IPS-18c (cell line): ENCODE results near the gene BABAM2.

Source experiments
- H3K4me3 ChIP-seq: 2 replicates; pipeline ENCODE4 v1.7.0; 2013; ENCODE audit warnings: low read depth, mild to moderate bottlenecking, low read length, moderate library complexity; ENCODE audit not compliant: insufficient read depth
- H3K9me3 ChIP-seq: one replicate; pipeline ENCODE4 v1.6.1; 2013; ENCODE audit warnings: mild to moderate bottlenecking, low read length, moderate library complexity; ENCODE audit not compliant: control insufficient read depth, insufficient read depth

Gene BABAM2

GRCh38 chr2:28134857-28135256, 244.3 kb downstream of the BABAM2 start:
- Histone ChIP-seq H3K4me3 (no peak overlapping the region), H3K9me3 (no peaks in the 10 kb centered on the region)

GRCh38 chr2:28135324-28135723, 244.8 kb downstream of the BABAM2 start:
- Histone ChIP-seq H3K4me3 (no peak overlapping the region), H3K9me3 (no peaks in the 10 kb centered on the region)

DNA sequence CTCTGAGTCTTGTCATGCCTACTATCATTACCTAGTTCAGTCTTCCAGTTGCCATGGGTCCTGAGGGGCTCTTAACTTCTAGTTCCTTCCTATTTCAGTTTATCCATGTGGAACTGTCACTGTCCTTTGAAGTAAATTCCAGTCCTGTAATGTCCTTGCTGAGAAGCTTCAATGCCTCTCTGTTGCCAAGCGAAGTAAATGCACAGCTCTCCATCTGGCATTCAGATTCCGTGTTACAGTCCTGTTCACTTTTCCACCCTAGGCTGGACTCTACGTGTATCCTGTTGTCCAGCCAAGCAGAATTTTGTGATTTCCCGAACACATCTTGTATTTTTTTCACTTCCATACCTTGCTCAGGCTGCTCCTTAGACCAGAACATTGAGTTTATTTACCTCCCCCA, 245.3 kb downstream of the BABAM2 start:
- H3K4me3 ChIP-seq, result no peak overlapping the region
- H3K9me3 ChIP-seq, result no peaks in the 10 kb centered on the region

GRCh38 chr2:28136556-28136955, 246.0 kb downstream of the BABAM2 start:
- Histone ChIP-seq H3K4me3 (no peak overlapping the region), H3K9me3 (no peaks in the 10 kb centered on the region)

- no peak overlapping the region for H3K4me3 ChIP-seq
- H3K9me3 ChIP-seq, result no peaks in the 10 kb centered on the region
Observed at GRCh38 chr2:28137221-28137620, 246.7 kb downstream of the BABAM2 start.

GRCh38 chr2:28142386-28142785, 251.9 kb downstream of the BABAM2 start:
- Histone ChIP-seq H3K9me3 (no peaks in the 10 kb centered on the region), H3K4me3 (no peak overlapping the region)

DNA sequence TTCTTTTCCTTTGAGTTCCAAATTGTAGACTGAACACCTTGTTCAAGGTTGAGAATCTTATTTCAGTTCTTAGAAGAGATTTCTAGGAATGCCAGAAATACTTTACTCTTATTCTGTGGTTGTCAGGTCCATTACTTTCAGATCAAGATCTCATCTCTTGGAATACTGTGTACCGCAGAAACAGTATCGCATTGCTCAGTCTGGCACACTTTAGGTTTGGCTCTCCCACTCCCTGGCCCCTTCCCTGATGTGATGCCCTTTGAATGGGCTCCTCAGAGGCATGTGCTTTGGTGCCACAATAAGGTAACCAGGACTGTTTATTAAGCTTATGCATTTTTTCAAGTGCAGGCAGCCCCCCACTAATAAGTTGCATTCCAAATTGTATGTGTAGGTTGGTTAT, 257.5 kb downstream of the BABAM2 start:
- Histone ChIP-seq H3K9me3 (no peaks in the 10 kb centered on the region), H3K4me3 (no peak overlapping the region)

DNA sequence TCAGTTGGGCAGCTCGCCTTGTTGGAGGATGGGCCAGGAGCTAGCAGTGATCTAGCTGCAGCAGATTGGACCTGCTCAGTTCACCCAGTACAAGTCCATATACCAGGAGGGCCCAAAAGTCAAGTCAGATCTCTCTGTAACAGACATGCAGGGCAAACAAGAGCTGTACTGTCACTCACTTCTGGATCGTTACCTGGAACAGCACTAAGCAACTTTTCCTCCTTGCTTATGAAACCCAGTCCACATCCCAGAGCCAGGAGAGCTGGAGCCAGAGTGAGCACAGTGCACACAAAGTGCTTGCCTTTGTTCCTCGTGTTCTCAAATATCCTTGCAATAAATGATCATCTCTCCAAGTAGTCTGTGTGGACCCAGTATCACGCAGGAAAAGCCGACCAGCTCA, 258.0 kb downstream of the BABAM2 start:
- no peak overlapping the region for H3K4me3 ChIP-seq
- no peaks in the 10 kb centered on the region for H3K9me3 ChIP-seq

- no peaks in the 10 kb centered on the region for H3K9me3 ChIP-seq
Observed at GRCh38 chr2:28150236-28150915, 259.8 kb downstream of the BABAM2 start.

DNA sequence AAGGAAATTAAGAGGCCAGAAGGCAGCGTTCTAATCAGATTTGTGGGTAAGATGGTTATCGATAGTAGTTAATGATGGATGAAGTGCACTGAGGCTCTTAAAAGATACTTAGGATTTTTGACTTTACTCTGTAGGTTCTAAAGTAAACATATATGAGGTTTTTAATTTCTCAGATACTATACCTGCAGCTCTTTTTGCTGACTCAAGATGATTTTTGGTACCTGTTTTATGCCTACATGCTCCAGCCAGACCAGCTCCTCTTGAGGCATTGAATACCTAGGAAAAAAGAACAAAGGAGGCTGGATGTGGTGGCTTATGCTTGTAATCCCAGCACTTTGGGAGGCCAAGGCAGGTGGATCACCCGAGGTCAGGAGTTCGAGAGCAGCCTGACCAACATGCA, 260.5 kb downstream of the BABAM2 start:
- no peak overlapping the region for H3K4me3 ChIP-seq
- no peaks in the 10 kb centered on the region for H3K9me3 ChIP-seq

More at GRCh38 chr2:28150236-28150915, 259.8 kb downstream of the BABAM2 start:
- H3K4me3 ChIP-seq, result no peak overlapping the region

DNA sequence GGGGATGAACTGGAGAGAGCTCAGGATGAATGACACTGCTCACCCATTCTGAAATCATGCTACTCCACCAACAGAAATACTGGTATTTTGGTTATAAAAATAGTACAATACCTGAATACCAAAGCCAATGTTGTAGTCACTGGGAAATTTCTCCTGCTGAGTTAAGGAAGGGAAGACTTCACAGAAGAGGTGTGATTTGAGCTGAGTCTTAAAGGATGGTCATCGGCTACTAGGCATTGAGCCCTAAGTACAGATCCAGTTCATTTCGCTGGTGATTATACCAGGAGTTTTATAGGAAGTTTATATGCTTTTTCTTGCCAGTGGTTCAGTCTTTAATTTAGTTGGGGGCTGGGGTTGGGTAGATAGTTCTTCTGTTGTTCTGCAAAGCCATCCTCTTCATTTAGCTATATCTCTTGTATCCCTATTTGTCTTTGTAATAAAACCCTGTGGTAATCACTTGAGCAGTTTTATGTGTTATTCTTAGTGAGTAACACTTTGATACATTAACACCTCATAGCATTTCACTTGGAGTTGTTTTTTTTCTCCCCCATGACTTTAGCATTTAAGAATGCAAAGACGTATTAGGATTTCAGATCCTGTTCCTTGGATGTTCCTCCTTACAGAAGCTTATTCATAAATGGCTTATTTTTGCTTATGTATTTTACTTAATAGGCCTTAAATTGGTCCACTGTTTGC, 262.2 kb downstream of the BABAM2 start:
- no peaks in the 10 kb centered on the region for H3K9me3 ChIP-seq

DNA sequence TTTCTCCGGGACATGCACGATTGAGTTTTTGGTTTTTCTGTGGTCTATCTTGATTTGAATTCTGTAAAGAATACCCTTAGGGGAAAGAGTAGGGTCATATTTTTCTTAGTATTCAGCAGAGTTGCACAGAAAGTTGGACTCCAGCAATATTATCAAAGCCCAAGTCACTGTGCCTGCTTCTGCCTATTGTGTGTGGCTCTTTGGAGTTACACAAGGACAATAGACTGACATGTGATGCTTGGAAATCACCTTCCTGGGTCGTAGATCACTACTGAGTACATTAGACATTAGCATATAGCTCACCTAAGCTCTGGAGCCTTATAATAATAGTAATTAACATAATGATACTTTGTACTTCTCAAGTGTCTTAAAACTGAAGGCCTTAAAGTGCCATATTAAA, 263.3 kb downstream of the BABAM2 start:
- Histone ChIP-seq H3K4me3 (no peak overlapping the region), H3K9me3 (no peaks in the 10 kb centered on the region)

More for the DNA sequence above, 262.2 kb downstream of the BABAM2 start:
- H3K4me3 ChIP-seq, result no peak overlapping the region

- Histone ChIP-seq H3K4me3 (no peak overlapping the region), H3K9me3 (no peaks in the 10 kb centered on the region)
Observed at GRCh38 chr2:28155086-28155485, 264.6 kb downstream of the BABAM2 start.

GRCh38 chr2:28155627-28156026, 265.1 kb downstream of the BABAM2 start:
- H3K9me3 ChIP-seq, result no peaks in the 10 kb centered on the region
- H3K4me3 ChIP-seq, result no peak overlapping the region

DNA sequence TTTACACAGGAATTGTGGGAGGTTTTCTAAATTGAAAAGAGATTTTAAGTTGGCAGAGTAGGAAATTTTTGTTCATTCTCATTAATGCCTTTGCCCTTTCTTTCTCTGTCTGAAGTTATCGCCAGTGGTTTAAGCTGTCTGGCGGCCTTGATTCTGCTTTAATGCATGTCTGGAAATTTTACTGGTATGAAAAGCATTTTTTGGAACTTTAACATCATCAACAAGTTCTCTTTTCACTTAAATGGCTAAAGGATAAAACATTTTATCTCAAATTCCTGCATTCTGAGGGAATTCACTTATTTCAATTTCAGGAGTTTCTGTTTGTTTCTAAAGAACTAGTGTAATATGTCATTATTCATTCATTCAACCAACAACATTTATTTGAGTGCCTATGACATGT, 268.3 kb downstream of the BABAM2 start:
- Histone ChIP-seq H3K9me3 (no peaks in the 10 kb centered on the region), H3K4me3 (no peak overlapping the region)

GRCh38 chr2:28160986-28161425, 270.5 kb downstream of the BABAM2 start:
- Histone ChIP-seq H3K9me3 (no peaks in the 10 kb centered on the region), H3K4me3 (no peak overlapping the region)

- no peaks in the 10 kb centered on the region for H3K9me3 ChIP-seq
- no peak overlapping the region for H3K4me3 ChIP-seq
Observed at GRCh38 chr2:28161466-28161865, 270.9 kb downstream of the BABAM2 start.

- Histone ChIP-seq H3K4me3 (no peak overlapping the region), H3K9me3 (no peaks in the 10 kb centered on the region)
Observed at GRCh38 chr2:28162564-28162963, 272.0 kb downstream of the BABAM2 start.
